Measurements from ENCODE around the gene PID1. TPM values are rescaled to one million over a fixed set of nuclear protein-coding genes. Genes with fewer than 3 reads are reported as not detected.

The PID1 gene
- total RNA-seq, 1 experiment from 2014 or later: 0.31 TPM

DNA sequence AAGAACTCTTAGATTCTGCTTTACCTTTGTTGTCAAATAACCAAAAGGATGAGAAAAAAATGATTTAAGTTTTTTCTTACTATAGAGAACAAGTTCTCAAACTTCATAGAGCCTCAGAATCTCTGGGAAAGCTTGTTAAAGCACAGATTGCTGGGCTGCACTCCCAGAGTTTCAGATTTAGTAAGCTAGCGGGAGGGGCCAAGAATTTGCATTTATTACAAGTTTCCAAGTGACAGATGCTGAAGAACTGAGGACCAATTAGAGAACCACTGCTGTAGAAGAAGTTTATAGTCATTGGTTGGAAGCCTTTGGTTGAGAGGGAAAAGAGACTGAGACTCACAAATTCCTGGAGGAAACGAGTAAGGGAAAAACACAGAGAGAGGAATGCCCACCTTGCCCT, 32.1 kb downstream of the PID1 start:
- BruUV-seq (replicated peaks): no TSS peak
- Mint-ChIP-seq H3K4me3 (ENCODE audit: low read depth, unreplicated experiment) (no peak overlapping the region), H3K27me3 (ENCODE audit: unreplicated experiment) (no peaks in the 10 kb centered on the region), H3K9me3 (ENCODE audit: low read depth, unreplicated experiment) (peaks cover 17% of the 10 kb centered on the region), H3K36me3 (ENCODE audit: insufficient read depth, unreplicated experiment) (no peaks in the 10 kb centered on the region), H3K27ac (ENCODE audit: unreplicated experiment) (no peak overlapping the region), H3K4me1 (ENCODE audit: low read depth, unreplicated experiment) (no peaks in the 10 kb centered on the region)
- CTCF ChIA-PET: no interaction called here
- TF ChIP-seq, protein P1, sequence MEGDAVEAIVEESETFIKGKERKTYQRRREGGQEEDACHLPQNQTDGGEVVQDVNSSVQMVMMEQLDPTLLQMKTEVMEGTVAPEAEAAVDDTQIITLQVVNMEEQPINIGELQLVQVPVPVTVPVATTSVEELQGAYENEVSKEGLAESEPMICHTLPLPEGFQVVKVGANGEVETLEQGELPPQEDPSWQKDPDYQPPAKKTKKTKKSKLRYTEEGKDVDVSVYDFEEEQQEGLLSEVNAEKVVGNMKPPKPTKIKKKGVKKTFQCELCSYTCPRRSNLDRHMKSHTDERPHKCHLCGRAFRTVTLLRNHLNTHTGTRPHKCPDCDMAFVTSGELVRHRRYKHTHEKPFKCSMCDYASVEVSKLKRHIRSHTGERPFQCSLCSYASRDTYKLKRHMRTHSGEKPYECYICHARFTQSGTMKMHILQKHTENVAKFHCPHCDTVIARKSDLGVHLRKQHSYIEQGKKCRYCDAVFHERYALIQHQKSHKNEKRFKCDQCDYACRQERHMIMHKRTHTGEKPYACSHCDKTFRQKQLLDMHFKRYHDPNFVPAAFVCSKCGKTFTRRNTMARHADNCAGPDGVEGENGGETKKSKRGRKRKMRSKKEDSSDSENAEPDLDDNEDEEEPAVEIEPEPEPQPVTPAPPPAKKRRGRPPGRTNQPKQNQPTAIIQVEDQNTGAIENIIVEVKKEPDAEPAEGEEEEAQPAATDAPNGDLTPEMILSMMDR (IDR thresholded peaks at IDR 0.05; ENCODE audit: unreplicated experiment): no peak
- intact Hi-C loops (cut with micrococcal nuclease; ENCODE audit: unreplicated experiment): no loop called here
- no peak for DNase-seq

- intact Hi-C loops (cut with micrococcal nuclease; ENCODE audit: unreplicated experiment): no loop called here
- no peak for DNase-seq
- Mint-ChIP-seq H3K27me3 (ENCODE audit: unreplicated experiment) (no peaks in the 10 kb centered on the region), H3K27ac (ENCODE audit: unreplicated experiment) (no peak overlapping the region), H3K9me3 (ENCODE audit: low read depth, unreplicated experiment) (peaks cover 14% of the 10 kb centered on the region), H3K4me3 (ENCODE audit: low read depth, unreplicated experiment) (no peak overlapping the region), H3K4me1 (ENCODE audit: low read depth, unreplicated experiment) (no peaks in the 10 kb centered on the region), H3K36me3 (ENCODE audit: insufficient read depth, unreplicated experiment) (no peaks in the 10 kb centered on the region)
- TF ChIP-seq, protein P1 (IDR thresholded peaks at IDR 0.05; ENCODE audit: unreplicated experiment): no peak
- no TSS peak for BruUV-seq (replicated peaks)
- CTCF ChIA-PET: no interaction called here
These were observed 33.8 kb downstream of the PID1 start for GRCh38 chr2:229237270-229237669.

DNA sequence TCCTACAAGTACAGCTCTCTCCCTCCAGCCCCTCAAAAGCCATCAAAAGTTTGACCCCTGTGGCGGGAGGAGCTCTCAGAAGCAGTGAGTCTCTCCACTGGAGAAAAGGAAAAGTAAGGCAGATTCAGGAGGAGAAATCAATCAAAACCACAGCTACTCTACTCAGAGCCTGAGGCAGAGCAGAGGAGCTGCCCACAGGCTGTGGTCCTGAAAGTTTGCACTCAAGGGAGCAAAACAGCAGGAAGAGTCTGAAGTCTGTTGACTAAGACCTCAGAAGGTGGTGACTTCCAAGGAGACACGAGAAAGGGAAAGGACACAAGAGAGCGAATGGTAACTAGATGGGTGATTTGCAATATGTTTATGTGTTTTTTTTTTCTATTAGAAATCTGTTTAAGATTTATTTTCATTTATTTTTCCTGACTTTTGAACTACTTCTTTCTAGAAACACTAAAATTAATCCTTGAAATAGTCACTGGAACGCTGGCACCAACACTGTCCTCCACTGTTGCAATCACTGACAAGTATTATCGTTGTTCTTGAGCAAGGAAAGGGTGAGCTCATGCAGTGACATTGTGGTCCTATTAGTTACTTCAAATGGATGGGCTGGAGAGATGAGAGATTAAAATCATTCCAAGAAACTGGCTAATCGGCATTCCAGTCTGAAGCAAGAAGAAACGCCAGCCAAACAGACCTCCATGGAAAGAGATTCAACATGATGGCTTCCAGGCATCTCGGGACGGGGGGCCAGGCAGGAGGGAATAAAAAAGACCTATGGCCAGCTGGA, 35.8 kb downstream of the PID1 start:
- intact Hi-C loops (cut with micrococcal nuclease; ENCODE audit: unreplicated experiment): no loop called here
- Mint-ChIP-seq H3K27ac (ENCODE audit: unreplicated experiment) (no peak overlapping the region), H3K27me3 (ENCODE audit: unreplicated experiment) (no peaks in the 10 kb centered on the region), H3K36me3 (ENCODE audit: insufficient read depth, unreplicated experiment) (no peaks in the 10 kb centered on the region), H3K4me1 (ENCODE audit: low read depth, unreplicated experiment) (no peaks in the 10 kb centered on the region), H3K9me3 (ENCODE audit: low read depth, unreplicated experiment) (peaks cover 11% of the 10 kb centered on the region), H3K4me3 (ENCODE audit: low read depth, unreplicated experiment) (no peak overlapping the region)
- no peak for DNase-seq
- CTCF ChIA-PET: no interaction called here
- no TSS peak for BruUV-seq (replicated peaks)
- TF ChIP-seq, protein P1 (IDR thresholded peaks at IDR 0.05; ENCODE audit: unreplicated experiment): no peak

GRCh38 chr2:229231885-229232284, 39.2 kb downstream of the PID1 start:
- H3K27ac Mint-ChIP-seq (ENCODE audit: unreplicated experiment): no peak overlapping the region
- H3K9me3 Mint-ChIP-seq (ENCODE audit: low read depth, unreplicated experiment): peaks cover 11% of the 10 kb centered on the region
- H3K4me1 Mint-ChIP-seq (ENCODE audit: low read depth, unreplicated experiment): no peaks in the 10 kb centered on the region
- CTCF ChIA-PET: no interaction called here
- no TSS peak for BruUV-seq (replicated peaks)
- TF ChIP-seq, protein P1 (IDR thresholded peaks at IDR 0.05; ENCODE audit: unreplicated experiment): no peak
- H3K27me3 Mint-ChIP-seq (ENCODE audit: unreplicated experiment): no peaks in the 10 kb centered on the region
- intact Hi-C loops (cut with micrococcal nuclease; ENCODE audit: unreplicated experiment): no loop called here
- no peak for DNase-seq
- H3K36me3 Mint-ChIP-seq (ENCODE audit: insufficient read depth, unreplicated experiment): no peaks in the 10 kb centered on the region
- H3K4me3 Mint-ChIP-seq (ENCODE audit: low read depth, unreplicated experiment): no peak overlapping the region

Data from Calu3 (cell line).